ENCODE measurements around the gene RPL14. TPM values are rescaled to one million over a fixed set of nuclear protein-coding genes. Genes with fewer than 3 reads are reported as not detected.

RPL14 gene
- total RNA-seq, result 331 and 354 TPM in 2 replicates

DNA sequence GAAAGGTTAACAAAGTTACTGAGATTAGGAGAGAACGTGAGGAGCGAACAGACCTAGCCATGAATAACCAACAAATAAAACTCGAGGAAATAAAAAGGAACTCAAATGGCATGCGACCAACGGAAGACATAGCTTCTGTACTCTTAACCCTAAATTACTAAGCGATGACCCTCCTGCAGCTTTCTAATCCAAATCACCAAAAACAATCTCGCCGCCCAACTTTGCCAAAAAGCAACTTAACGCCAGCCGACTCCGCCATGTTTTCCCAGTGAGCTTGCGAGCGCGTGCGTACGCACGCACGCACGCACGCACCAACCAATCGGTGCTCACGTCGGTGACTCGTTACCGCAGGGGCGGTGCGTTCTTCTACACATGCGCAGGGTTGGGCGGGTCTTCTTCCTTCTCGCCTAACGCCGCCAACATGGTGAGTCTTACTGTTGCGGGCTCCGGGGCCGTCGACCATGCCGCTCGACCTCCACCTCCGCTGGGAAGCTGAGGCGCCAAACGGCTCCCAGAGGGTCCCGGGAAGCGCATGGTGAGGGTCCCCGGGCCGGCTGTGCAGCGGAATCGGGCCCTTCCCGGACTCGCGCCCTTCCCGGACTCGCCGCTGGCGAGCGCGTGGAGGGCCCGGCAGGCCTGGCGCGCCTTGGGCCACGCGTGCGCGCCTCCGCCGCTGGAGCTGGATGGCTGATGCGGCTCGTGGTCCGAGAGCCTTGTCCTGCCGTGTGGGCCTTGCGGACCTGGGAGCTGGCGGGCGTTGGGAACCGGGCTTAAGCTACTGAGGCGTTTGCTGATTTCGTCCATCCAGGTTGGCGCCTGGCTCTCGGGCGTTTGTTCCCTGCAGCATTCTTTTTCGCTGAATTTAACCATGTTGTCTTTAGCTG, at the start of gene RPL14:
Gene RPL14, plus strand, starts transcription at position 400 of the 884 bp plus-strand sequence. Its CDS starts 133 bp downstream, at position 533.

DNA sequence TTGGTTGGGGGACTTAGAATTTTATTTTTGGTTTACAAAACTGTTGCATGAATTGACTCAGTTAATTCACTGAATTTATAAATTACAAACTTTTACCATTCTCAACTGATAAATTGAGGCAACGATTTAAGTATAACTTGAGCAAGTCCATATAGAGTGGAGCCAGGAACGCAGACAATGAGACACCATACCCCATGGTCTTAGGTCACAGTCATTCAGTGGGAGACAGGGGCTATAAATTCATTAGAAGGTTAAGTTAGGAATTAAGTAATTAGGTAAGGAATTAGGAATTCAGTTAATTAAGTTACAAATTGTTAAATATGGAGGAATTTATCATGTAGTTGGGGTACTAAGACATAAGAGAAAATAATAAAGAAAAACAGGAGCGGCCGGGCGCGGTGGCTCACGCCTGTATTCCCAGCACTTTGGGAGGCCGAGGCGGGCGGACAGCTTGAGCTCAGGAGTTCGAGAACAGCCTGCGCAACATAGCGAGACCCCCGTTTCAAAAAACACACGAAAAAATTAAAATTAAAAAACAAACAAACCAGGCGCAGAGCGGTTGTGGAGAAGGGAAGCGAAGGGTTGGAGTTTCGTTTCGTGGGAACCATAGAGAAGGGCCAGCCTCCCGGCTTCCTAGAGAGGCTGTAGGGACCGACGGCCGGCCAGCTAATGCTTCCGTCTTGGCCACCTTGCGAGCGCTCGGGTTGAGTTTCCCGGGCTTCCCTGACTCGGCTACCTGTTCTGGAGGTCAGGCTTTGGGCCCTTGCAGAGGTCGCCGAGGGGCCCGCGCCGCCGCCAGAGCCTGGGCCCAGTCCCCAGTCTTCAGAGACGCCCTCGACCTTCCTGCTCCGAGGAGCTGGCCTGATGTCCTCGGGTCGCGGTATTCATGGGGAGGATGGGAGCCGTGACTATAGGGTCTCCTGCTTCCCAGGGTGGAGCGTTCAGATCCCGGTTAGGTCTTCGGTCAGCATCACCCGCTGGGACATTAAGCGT, 19.6 kb downstream of the RPL14 start, which contains the start of gene ZNF619:
Gene ZNF619, plus strand, starts transcription at position 645 of the 993 bp plus-strand sequence. CDS start 858 bp downstream, outside the sequence.

DNA sequence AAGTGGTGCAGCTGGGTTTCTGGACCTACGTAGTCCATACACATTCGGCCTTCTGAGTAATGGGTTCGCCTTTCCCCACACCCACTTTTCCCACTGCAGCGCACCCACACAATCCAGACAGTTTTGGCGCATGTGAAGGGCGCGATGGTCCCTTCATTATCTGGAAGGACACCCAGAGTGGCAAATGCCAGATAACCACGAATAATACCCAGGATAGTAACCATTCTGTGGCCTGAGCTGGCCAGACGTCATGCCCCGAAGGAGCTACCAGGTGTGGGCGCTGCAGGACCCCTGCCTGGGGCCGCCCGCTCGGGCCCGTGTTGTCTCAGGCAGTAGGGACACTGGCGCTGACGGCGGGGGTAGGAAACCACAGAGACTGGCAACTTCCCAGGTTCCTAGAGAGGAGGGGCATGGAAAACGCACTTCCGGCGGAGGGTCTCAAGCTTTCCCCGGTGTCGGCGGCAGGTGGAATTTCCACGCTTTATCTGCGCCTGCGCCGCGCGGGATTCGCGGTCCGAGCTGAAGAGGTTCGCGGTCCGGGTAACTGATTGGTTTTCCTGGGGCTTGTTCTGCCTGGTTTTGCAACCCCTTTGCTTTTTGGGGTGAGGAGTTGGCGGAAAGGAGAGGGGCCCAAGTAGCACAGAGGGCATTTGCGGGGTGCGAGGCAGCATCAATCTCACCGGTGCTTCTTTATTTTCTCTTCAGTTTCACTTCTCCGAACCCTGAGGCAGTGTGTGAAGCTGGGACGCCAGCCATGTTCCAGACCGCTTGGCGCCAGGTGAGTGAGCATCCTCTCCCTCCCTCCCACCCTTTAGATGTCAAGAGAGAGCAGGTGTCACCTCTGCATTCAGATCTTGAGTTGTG, 48.7 kb downstream of the RPL14 start, which contains the start of gene ZNF620:
Gene ZNF620, plus strand, starts transcription at position 441 of the 864 bp plus-strand sequence. Its CDS starts 314 bp downstream, at position 755.

Other genes with a start within 250 kb of the RPL14 start
- 13.9 and 18.2 TPM in 2 replicates for gene EIF1B, start 147.6 kb upstream of the RPL14 start, total RNA-seq
- gene ENTPD3, start 70.2 kb upstream of the RPL14 start, total RNA-seq, result not detected in 2 replicates
- gene ZNF619, start 19.8 kb downstream of the RPL14 start, total RNA-seq, result 6.8 and 9.0 TPM in 2 replicates
- 0.87 and 1.1 TPM in 2 replicates for gene ZNF620, start 48.7 kb downstream of the RPL14 start, total RNA-seq
- 15.5 and 20.4 TPM in 2 replicates for gene ZNF621, start 67.6 kb downstream of the RPL14 start, total RNA-seq

Data from uterine smooth muscle cell (primary cell).